Effector memory CD8-positive, alpha-beta T cell (primary cell): ENCODE results near the gene C16orf82.

ENCODE experiments used
- ATAC-seq: fragments of 150-1000 bp; cut with Tn5 transposase; replicated peaks from 2 replicates; pipeline ENCODE4 v1.10.0; 2021; ENCODE audit warnings: mild to moderate bottlenecking, moderate library complexity
- DNase-seq, 3 experiments: peaks; one replicate each; pipeline ENCODE4 v3.0.0; 2021
- H3K27ac Mint-ChIP-seq, 2 donors: one replicate each; pipeline ENCODE4 v1.8.0; 2022; ENCODE audit warnings: mild to moderate bottlenecking in 2 of 2, mixed read lengths in 2 of 2, moderate library complexity in 2 of 2
- H3K27me3 Mint-ChIP-seq, 2 donors: one replicate each; pipeline ENCODE4 v1.8.0; 2022; ENCODE audit warnings: mixed read lengths in 2 of 2
- H3K36me3 Mint-ChIP-seq: one replicate; pipeline ENCODE4 v1.8.0; 2022; ENCODE audit warnings: mild to moderate bottlenecking, moderate library complexity, mixed read lengths; ENCODE audit not compliant: insufficient read depth
- H3K4me1 Mint-ChIP-seq, 2 donors: one replicate each; pipeline ENCODE4 v1.8.0; 2022; ENCODE audit warnings: low read depth in 2 of 2, mixed read lengths in 2 of 2
- H3K4me3 Mint-ChIP-seq, 2 donors: one replicate each; pipeline ENCODE4 v1.8.0; 2022; ENCODE audit warnings: mild to moderate bottlenecking in 2 of 2, mixed read lengths in 2 of 2, moderate library complexity in 2 of 2
- H3K9me3 Mint-ChIP-seq, 2 donors: one replicate each; pipeline ENCODE4 v1.8.0; 2022; ENCODE audit warnings: mixed read lengths in 2 of 2

Gene C16orf82

DNA sequence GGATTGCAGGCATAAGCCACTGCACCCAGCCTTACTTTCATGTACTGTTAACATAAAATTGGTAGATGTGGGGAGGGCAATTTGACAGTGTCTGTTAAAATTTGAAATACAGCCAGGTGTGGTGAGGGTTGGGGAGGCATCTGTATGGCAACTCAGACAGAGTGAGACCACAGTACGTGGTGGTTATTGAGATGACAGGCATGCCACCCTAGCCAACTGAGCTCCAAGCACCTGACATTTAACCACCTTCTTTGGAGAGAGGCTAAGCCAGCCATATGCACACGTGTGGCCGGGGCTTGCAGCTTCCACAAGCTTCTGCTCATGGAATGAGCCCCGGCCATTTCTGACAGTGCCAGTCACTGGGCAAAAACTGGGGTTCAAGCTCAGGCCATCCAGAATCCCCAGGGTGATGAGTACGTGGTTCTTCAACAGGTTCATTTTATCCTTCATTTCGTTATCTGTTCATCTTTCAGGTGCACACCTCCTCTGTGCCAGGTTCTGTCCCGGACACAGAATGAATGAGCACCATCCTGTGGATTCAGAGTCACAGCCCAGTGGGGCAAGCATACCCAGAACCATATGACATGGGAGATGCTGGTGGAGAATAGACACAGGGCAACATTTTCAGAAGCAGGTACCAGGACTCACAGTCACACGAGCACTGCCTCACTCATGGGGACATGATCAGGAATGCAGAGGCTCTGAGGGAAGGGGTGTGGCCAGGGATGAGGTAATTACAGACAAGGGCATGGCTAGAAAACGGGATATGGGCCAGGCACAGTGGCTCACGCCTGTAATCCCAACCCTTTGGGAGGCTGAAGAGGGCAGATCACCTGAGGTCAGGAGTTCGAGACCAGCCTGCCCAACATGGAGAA, 36.2 kb downstream of the C16orf82 start:
- Mint-ChIP-seq H3K4me1 (peaks cover 0 to 1% of the 10 kb centered on the region in 2 donors), H3K27ac (no peak overlapping the region), H3K9me3 (no peaks in the 10 kb centered on the region), H3K27me3 (peaks cover 32 to 38% of the 10 kb centered on the region in 2 donors), H3K36me3 (no peaks in the 10 kb centered on the region), H3K4me3 (no peak overlapping the region)
- DNase-seq (no peak), ATAC-seq (no peak)

DNA sequence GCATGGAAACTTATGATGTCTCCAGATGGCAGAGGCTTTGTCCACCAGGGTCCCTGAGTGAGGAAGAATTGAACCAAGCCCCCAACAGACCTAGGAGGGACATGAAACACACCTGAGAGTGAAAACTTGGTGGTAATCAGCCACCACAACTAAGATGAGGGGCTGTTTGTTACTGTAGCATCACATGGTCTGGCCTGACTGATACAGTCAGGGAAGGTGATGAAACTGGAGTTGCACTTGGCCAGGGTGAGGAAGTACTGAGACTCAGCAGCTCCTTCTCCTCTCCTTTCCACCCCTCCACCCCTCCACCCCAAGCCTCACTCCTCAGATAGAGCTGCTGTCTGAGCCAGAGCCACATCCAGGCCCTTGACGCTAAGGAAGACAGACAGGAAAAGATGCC, 37.2 kb downstream of the C16orf82 start:
- Mint-ChIP-seq H3K9me3 (no peaks in the 10 kb centered on the region), H3K27ac (no peak overlapping the region), H3K27me3 (peaks cover 25 to 29% of the 10 kb centered on the region in 2 donors), H3K4me3 (no peak overlapping the region), H3K36me3 (no peaks in the 10 kb centered on the region), H3K4me1 (peaks cover 0 to 1% of the 10 kb centered on the region in 2 donors)
- DNase-seq (no peak), ATAC-seq (no peak)

DNA sequence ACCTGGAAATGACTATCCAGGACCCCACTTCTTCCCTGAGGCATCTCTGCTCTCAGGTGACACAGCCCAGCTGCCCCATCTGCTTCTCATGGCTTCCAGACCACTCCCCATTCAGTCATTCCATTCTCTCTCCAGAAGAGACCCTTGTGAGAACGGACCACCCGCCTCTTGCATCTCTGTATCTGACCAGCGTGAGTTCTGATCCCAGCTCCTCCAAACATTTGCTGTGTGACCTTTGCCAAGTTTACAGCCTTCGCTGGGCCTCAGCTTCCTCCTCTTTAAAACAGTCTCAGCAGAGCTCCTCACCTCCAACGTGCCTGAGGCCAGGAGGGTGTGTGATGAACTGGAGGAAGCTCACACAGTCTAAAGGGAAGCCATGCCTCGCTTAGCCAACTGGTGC, 39.6 kb downstream of the C16orf82 start:
- Mint-ChIP-seq H3K9me3 (no peaks in the 10 kb centered on the region), H3K27ac (no peak overlapping the region)

DNA sequence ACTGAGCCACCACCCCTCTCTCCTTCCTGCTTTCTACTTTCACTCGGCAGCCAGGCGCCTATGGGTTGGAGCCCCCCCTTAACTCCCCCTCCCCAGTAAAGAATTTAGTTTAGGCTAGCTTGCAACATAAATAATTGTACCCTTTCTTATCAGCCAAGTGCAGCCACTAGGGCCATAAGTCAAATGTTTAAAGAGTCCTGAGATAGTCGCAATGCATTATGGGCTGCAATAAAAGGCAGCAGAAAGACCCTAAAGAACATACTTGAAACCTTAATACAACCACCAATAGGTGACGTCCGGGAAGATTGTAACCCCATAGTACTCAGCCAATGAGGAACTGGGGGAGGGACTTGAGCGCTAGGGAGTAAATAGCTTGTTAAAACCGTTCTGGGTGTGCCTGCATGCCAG, 40.5 kb downstream of the C16orf82 start:
- no peak for DNase-seq
- H3K27me3 Mint-ChIP-seq = peaks cover 5 to 11% of the 10 kb centered on the region in 2 donors
- H3K4me3 Mint-ChIP-seq = no peak overlapping the region
- no peaks in the 10 kb centered on the region for H3K9me3 Mint-ChIP-seq
- ATAC-seq = no peak
- no peak overlapping the region for H3K27ac Mint-ChIP-seq
- H3K36me3 Mint-ChIP-seq = no peaks in the 10 kb centered on the region
- peaks cover 8% of the 10 kb centered on the region in 2 donors for H3K4me1 Mint-ChIP-seq

More for the DNA sequence above, 39.6 kb downstream of the C16orf82 start:
- ATAC-seq (no peak), DNase-seq (no peak)
- Mint-ChIP-seq H3K36me3 (no peaks in the 10 kb centered on the region), H3K4me1 (peaks cover 5 to 6% of the 10 kb centered on the region in 2 donors), H3K4me3 (no peak overlapping the region), H3K27me3 (peaks cover 5 to 11% of the 10 kb centered on the region in 2 donors)

- H3K27me3 Mint-ChIP-seq = peaks cover 4 to 5% of the 10 kb centered on the region in 2 donors
- no peaks in the 10 kb centered on the region for H3K9me3 Mint-ChIP-seq
- no peaks in the 10 kb centered on the region for H3K36me3 Mint-ChIP-seq
- H3K27ac Mint-ChIP-seq = peak overlapping the region in 1 of 2 donors; percentile 62
- H3K4me1 Mint-ChIP-seq = peaks cover 8% of the 10 kb centered on the region in 2 donors
- ATAC-seq (no peak), DNase-seq (no peak)
- H3K4me3 Mint-ChIP-seq = peak overlapping the region; percentile 10 to 29
Measured at GRCh38 chr16:27108051-27108770, 41.5 kb downstream of the C16orf82 start.

- Mint-ChIP-seq H3K27me3 (peaks cover 4 to 5% of the 10 kb centered on the region in 2 donors), H3K36me3 (no peaks in the 10 kb centered on the region), H3K4me3 (peak overlapping the region; percentile 67 to 74), H3K4me1 (peaks cover 8% of the 10 kb centered on the region in 2 donors), H3K9me3 (no peaks in the 10 kb centered on the region), H3K27ac (peak overlapping the region; percentile 29 to 77)
- no peak for ATAC-seq
- DNase-seq = no peak
Measured at GRCh38 chr16:27108826-27109665, 42.3 kb downstream of the C16orf82 start.

DNA sequence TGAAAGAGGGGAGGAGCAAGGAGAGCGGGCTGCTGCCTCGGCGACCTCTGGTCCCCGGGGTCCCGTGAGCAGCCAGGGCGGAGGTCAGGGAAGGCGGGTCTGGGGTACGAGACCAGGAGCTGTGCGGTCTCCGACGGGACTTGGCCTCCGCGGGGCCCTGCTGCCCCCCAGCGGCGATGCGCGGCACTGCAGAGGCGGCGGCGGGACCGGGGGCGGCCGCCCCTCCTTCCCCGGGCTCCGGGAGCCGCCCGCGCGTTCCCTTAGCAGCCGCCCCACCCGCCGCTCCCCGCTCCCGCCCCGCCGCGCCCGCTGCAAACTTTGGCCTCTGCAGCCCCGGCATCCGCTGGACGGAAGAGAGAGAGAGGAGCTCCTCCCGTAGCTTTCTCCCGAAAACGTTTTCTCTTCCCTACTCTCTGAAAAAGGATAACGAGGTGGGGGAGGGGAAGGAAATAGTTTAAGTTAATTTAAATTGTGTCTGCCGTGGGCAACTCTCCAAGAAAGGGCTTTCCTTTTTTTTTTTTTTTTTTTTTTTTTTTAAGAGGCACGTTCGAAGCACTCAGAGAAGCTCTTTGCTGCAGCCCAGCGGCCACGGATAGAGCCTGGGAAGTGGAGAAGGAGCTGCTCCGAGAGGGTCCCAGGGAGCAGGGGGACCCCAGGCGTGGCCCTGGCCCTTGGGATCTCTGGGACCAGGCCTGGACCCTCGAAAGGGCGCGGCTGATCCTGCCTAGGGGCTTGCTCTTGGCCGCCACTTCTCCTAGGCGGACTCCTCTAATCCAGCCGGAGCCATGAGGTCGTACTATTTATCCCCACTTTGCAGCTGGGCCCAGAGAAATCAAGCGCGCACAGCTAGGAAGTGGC, 43.2 kb downstream of the C16orf82 start:
- DNase-seq = peak; percentile 71 to 81 (median 81)
- Mint-ChIP-seq H3K36me3 (no peaks in the 10 kb centered on the region), H3K4me3 (peak overlapping the region; percentile 67 to 74), H3K27ac (peak overlapping the region; percentile 29 to 77), H3K4me1 (peaks cover 8% of the 10 kb centered on the region in 2 donors), H3K9me3 (no peaks in the 10 kb centered on the region), H3K27me3 (peaks cover 7 to 12% of the 10 kb centered on the region in 2 donors)
- ATAC-seq = peak; percentile 94

DNA sequence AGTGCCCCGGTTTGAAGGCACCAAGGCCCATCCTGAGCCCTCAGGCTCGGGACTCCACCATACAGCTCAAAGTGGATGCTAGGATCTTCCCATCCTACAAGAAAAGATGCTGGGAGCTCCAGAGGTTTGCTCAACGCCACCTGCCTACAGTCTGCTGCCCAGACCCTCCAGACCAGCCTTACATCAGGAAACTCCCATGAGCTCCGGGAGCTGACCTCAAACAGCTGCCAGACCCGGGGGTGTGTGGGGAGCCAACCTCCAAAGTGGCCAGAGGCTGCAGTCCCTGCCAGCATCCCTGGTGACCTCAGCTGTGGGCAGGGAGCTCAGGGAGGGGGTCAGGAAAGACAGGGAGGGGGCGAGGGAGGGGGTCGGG, 43.8 kb downstream of the C16orf82 start:
- H3K27ac Mint-ChIP-seq = no peak overlapping the region
- peaks cover 8% of the 10 kb centered on the region in 2 donors for H3K4me1 Mint-ChIP-seq
- H3K36me3 Mint-ChIP-seq = no peaks in the 10 kb centered on the region
- H3K9me3 Mint-ChIP-seq = no peaks in the 10 kb centered on the region
- H3K27me3 Mint-ChIP-seq = peaks cover 13 to 18% of the 10 kb centered on the region in 2 donors
- H3K4me3 Mint-ChIP-seq = peak overlapping the region; percentile 22 to 67
- DNase-seq = no peak
- ATAC-seq = no peak

DNA sequence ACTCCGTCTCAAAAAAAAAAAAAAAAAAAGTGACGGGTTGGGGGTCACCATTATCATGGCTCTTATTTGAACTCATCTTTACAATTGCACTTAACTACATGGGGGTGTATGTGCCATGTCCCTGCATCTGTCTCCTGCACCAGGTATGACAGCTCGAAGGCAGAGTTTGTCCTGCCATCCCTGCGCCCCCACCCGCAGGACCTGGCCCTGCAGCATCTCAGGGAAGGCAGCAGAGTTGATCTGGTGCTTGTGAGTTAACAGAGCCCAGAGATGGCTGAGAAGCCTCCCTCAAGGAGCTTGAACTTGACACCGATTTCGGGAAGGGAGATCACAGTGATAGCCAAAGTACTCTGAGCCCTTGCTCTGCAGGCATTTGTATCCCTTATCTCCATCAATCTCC, 44.8 kb downstream of the C16orf82 start:
- Mint-ChIP-seq H3K4me3 (no peak overlapping the region), H3K27ac (no peak overlapping the region), H3K36me3 (no peaks in the 10 kb centered on the region), H3K4me1 (peaks cover 8% of the 10 kb centered on the region in 2 donors), H3K9me3 (peaks cover 3 to 6% of the 10 kb centered on the region in 2 donors), H3K27me3 (peaks cover 16 to 28% of the 10 kb centered on the region in 2 donors)
- no peak for DNase-seq
- no peak for ATAC-seq

GRCh38 chr16:27112093-27112811, 45.5 kb downstream of the C16orf82 start:
- no peak overlapping the region for H3K4me3 Mint-ChIP-seq
- no peak for DNase-seq
- no peaks in the 10 kb centered on the region for H3K36me3 Mint-ChIP-seq
- peaks cover 3 to 6% of the 10 kb centered on the region in 2 donors for H3K9me3 Mint-ChIP-seq
- peak overlapping the region in 1 of 2 donors; percentile 73 for H3K27ac Mint-ChIP-seq
- peaks cover 22 to 36% of the 10 kb centered on the region in 2 donors for H3K27me3 Mint-ChIP-seq
- ATAC-seq = no peak
- peaks cover 8% of the 10 kb centered on the region in 2 donors for H3K4me1 Mint-ChIP-seq

DNA sequence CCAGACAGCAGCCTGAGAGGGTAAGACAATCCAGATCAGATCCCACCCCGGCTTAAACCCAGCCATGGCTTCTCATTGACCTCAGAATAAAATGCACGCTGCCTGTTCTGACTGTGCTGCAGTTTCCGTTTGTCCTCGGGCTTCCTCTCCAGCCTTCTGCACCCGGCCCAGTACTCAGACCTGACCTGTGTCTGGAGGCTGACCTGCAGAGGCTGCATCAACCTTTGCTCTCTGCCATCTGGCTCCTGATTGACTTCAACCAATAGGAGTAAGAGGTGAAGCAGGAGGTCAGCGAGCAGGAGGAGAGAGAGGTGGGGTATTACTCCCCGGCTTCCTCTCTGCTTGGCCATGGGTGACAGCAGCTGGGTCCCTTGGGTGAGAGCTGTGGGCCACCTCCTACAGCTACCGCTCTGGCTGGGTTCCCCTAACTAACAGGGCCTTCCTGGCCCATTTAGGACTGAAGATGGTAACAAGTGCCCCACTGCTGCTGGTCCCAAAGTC, 46.7 kb downstream of the C16orf82 start:
- H3K27ac Mint-ChIP-seq = no peak overlapping the region
- H3K27me3 Mint-ChIP-seq = peaks cover 28 to 39% of the 10 kb centered on the region in 2 donors
- DNase-seq (no peak), ATAC-seq (no peak)
- no peaks in the 10 kb centered on the region for H3K36me3 Mint-ChIP-seq
- peaks cover 7 to 8% of the 10 kb centered on the region in 2 donors for H3K4me1 Mint-ChIP-seq
- no peak overlapping the region for H3K4me3 Mint-ChIP-seq
- peaks cover 3 to 6% of the 10 kb centered on the region in 2 donors for H3K9me3 Mint-ChIP-seq

- Mint-ChIP-seq H3K9me3 (peaks cover 3 to 6% of the 10 kb centered on the region in 2 donors), H3K27ac (peak overlapping the region in 1 of 2 donors; percentile 33), H3K27me3 (peaks cover 28 to 39% of the 10 kb centered on the region in 2 donors), H3K4me3 (no peak overlapping the region), H3K36me3 (no peaks in the 10 kb centered on the region), H3K4me1 (peaks cover 7 to 8% of the 10 kb centered on the region in 2 donors)
- DNase-seq (no peak), ATAC-seq (no peak)
Measured at GRCh38 chr16:27114006-27114405, 47.3 kb downstream of the C16orf82 start.
